Activated B cell treated with CpG ODN at 0.5 μM for 24 hours (primary cell): ENCODE data around the gene CCDC3. TPM values are rescaled to one million over a fixed set of nuclear protein-coding genes. Genes with fewer than 3 reads are reported as not detected.

Experiments used
- ATAC-seq: fragments of 200-7000 bp; cut with Tn5 transposase; one replicate; pipeline ENCODE4 v1.10.0; 2021; ENCODE audit warnings: low read depth, mild to moderate bottlenecking, moderate library complexity
- CTCF ChIA-PET: fragments of 350-600 bp; sonication (Branson Sonifier 250); formaldehyde crosslinking; loops from one replicate; lab custom pipeline; 2021; ENCODE audit warnings: antibody characterized with exemption; lab: Charles Lee
- POLR2A ChIA-PET: fragments of 350-600 bp; sonication (Branson Sonifier 250); formaldehyde crosslinking; loops from one replicate; lab custom pipeline; 2021; ENCODE audit warnings: antibody characterized with exemption; lab: Charles Lee
- DNase-seq: peaks from one replicate; pipeline ENCODE4 v3.0.0; 2022
- H3K27ac Mint-ChIP-seq: one replicate; pipeline ENCODE4 v1.8.0; 2020; ENCODE audit warnings: mixed read lengths
- H3K27me3 Mint-ChIP-seq: one replicate; pipeline ENCODE4 v1.8.0; 2021; ENCODE audit warnings: mixed read lengths
- H3K36me3 Mint-ChIP-seq: one replicate; pipeline ENCODE4 v1.8.0; 2021; ENCODE audit warnings: low read depth, mixed read lengths
- H3K4me1 Mint-ChIP-seq: one replicate; pipeline ENCODE4 v1.8.0; 2021; ENCODE audit warnings: mixed read lengths
- H3K4me3 Mint-ChIP-seq: one replicate; pipeline ENCODE4 v1.8.0; 2020; ENCODE audit warnings: mild to moderate bottlenecking, mixed read lengths
- H3K9me3 Mint-ChIP-seq: one replicate; pipeline ENCODE4 v1.8.0; 2020; ENCODE audit warnings: mixed read lengths
- intact Hi-C: fragments of 100-400 bp; cut with micrococcal nuclease; formaldehyde crosslinking; loops from one replicate; pipeline ENCODE4 v1.15.1; 2024
- total RNA-seq: library from RNA; stranded (reverse); gene quantifications from 2 replicates; pipeline ENCODE4 v1.2.3, GENCODE V29; 2022
- TF ChIP-seq, protein P1 (sequence below): fragments of 200-600 bp; IDR thresholded peaks from one replicate; pipeline ENCODE4 v1.8.0; 2022; ENCODE audit warnings: antibody characterized with exemption, mild to moderate bottlenecking

The CCDC3 gene
- total RNA-seq, 1 donor from 2014 or later = 0.07 TPM

DNA sequence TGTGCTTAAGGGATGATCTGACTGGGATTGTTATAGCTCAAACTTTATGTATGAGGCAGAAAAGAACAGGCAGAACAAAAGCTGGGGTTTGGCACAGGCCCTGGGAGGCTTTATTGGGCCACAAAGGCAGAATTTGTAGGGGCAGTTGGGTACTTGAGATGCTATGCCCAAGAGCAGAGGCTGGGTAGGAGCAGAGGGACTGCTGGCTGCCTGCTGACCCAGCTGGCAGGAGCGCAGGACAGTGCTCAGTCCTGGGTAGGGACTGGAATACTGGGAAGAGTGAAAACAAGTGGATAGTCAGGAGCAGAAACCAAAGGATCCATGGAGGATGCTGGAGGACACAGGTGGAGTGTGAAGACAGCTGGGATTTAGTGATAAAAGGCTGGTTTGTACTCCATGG is 75.7 kb downstream of the CCDC3 start:
- DNase-seq = no peak
- H3K9me3 Mint-ChIP-seq = peaks cover 3% of the 10 kb centered on the region
- intact Hi-C loops = no loop called here
- no peak for ATAC-seq
- CTCF ChIA-PET = no interaction called here
- no peak overlapping the region for H3K4me3 Mint-ChIP-seq
- H3K27me3 Mint-ChIP-seq = no peaks in the 10 kb centered on the region
- H3K27ac Mint-ChIP-seq = no peak overlapping the region
- no peaks in the 10 kb centered on the region for H3K36me3 Mint-ChIP-seq
- H3K4me1 Mint-ChIP-seq = no peaks in the 10 kb centered on the region
- TF ChIP-seq, protein P1, sequence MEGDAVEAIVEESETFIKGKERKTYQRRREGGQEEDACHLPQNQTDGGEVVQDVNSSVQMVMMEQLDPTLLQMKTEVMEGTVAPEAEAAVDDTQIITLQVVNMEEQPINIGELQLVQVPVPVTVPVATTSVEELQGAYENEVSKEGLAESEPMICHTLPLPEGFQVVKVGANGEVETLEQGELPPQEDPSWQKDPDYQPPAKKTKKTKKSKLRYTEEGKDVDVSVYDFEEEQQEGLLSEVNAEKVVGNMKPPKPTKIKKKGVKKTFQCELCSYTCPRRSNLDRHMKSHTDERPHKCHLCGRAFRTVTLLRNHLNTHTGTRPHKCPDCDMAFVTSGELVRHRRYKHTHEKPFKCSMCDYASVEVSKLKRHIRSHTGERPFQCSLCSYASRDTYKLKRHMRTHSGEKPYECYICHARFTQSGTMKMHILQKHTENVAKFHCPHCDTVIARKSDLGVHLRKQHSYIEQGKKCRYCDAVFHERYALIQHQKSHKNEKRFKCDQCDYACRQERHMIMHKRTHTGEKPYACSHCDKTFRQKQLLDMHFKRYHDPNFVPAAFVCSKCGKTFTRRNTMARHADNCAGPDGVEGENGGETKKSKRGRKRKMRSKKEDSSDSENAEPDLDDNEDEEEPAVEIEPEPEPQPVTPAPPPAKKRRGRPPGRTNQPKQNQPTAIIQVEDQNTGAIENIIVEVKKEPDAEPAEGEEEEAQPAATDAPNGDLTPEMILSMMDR = no peak
- POLR2A ChIA-PET = no interaction called here

DNA sequence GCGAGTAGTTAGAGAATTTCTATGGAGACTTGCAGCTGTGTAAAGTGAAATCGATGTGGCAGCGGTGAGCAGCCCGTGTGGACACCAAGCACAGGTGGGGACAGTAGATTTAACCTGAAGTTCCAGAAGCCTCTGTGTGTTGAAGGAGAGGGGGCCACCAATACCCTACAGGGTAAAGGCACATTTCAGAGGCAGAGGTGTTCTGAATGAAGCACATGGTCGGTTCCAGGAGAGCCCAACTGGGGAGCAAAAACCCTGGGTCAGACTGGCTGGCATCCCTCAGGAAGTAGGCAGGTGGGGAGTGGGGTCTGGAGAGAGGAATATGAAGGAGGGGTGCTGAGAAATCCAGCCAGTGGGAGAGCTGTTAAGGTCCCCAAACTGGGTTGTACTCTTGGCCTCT is 76.6 kb downstream of the CCDC3 start:
- Mint-ChIP-seq H3K9me3 (peaks cover 3% of the 10 kb centered on the region), H3K4me3 (no peak overlapping the region), H3K4me1 (no peaks in the 10 kb centered on the region), H3K27ac (no peak overlapping the region), H3K36me3 (no peaks in the 10 kb centered on the region), H3K27me3 (no peaks in the 10 kb centered on the region)
- DNase-seq = no peak
- CTCF ChIA-PET = no interaction called here
- POLR2A ChIA-PET = no interaction called here
- TF ChIP-seq, protein P1 = no peak
- ATAC-seq = no peak
- intact Hi-C loops = no loop called here

GRCh38 chr10:12922117-12922900 is 79.2 kb downstream of the CCDC3 start:
- DNase-seq = no peak
- no peaks in the 10 kb centered on the region for H3K4me1 Mint-ChIP-seq
- H3K36me3 Mint-ChIP-seq = no peaks in the 10 kb centered on the region
- H3K4me3 Mint-ChIP-seq = no peak overlapping the region
- ChIA-PET CTCF (no interaction called here), POLR2A (no interaction called here)
- H3K9me3 Mint-ChIP-seq = peaks cover 3% of the 10 kb centered on the region
- ATAC-seq = no peak
- intact Hi-C loops = no loop called here
- peaks cover 4% of the 10 kb centered on the region for H3K27me3 Mint-ChIP-seq
- TF ChIP-seq, protein P1 = no peak
- H3K27ac Mint-ChIP-seq = no peak overlapping the region

GRCh38 chr10:12921163-12921562 is 80.3 kb downstream of the CCDC3 start:
- Mint-ChIP-seq H3K27ac (no peak overlapping the region), H3K36me3 (no peaks in the 10 kb centered on the region)

GRCh38 chr10:12919574-12919973 is 81.9 kb downstream of the CCDC3 start:
- Mint-ChIP-seq H3K27ac (no peak overlapping the region), H3K27me3 (peaks cover 8% of the 10 kb centered on the region)

More at GRCh38 chr10:12921163-12921562, 80.3 kb downstream of the CCDC3 start:
- Mint-ChIP-seq H3K9me3 (no peaks in the 10 kb centered on the region), H3K4me1 (no peaks in the 10 kb centered on the region), H3K27me3 (peaks cover 4% of the 10 kb centered on the region), H3K4me3 (no peak overlapping the region)
- ATAC-seq (no peak), DNase-seq (no peak)
- POLR2A ChIA-PET = no interaction called here
- intact Hi-C loops = no loop called here
- TF ChIP-seq, protein P1 = no peak
- CTCF ChIA-PET = no interaction called here

More at GRCh38 chr10:12919574-12919973, 81.9 kb downstream of the CCDC3 start:
- H3K4me1 Mint-ChIP-seq = no peaks in the 10 kb centered on the region
- TF ChIP-seq, protein P1 = no peak
- DNase-seq (no peak), ATAC-seq (no peak)
- intact Hi-C loops = no loop called here
- H3K4me3 Mint-ChIP-seq = no peak overlapping the region
- H3K36me3 Mint-ChIP-seq = no peaks in the 10 kb centered on the region
- H3K9me3 Mint-ChIP-seq = no peaks in the 10 kb centered on the region
- ChIA-PET POLR2A (no interaction called here), CTCF (no interaction called here)
